HG03108 (cell line): ENCODE results near the gene FTH1.
A peak's percentile ranks its signal among the peaks of the same experiment; 100 is the strongest.
"Not testable (repeated sequence)": the region's sequence is repeated elsewhere in the genome, so short reads cannot be mapped to it uniquely, and the experiment has no call there.

Source experiments
- ATAC-seq: cut with Tn5 transposase; IDR thresholded peaks from one replicate; pipeline ENCODE4 v1.9.1; 2021; ENCODE audit warnings: moderate library complexity; ENCODE audit not compliant: unreplicated experiment

Gene FTH1

GRCh38 chr11:61978703-61979661, 11.5 kb upstream of the FTH1 start:
- ATAC-seq: no peak

DNA sequence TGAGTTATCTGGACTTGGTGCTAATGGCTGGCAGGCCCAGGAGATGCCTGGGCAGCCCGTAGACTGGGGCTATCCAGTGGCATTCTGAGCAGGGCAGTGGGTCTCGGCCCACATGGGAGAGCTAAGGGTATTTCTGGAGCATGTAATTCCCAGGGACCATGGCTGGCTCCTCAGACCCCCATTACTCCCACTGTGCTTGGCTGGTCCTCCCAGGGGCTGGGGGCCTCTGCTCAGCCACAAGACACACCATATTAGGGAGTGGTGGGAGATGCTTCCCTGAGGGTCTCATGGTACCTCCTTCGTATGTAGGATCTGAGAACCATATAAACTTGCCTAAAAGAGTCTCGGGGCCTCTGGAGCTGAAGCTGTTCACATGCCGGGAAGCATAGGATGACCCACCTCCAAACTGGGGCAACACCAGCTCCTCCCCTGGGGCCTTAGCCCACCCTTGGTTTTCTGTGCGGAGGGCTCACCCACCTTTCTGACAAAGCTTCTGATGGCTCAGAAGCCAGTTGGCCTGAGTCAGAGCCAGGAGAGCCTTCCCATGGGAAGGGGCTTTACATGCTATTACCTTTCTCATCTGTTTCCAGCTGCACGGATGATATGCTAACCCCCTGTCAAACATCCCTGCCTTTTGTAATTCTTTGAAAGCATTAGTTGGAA, 9.5 kb upstream of the FTH1 start:
- no peak for ATAC-seq

DNA sequence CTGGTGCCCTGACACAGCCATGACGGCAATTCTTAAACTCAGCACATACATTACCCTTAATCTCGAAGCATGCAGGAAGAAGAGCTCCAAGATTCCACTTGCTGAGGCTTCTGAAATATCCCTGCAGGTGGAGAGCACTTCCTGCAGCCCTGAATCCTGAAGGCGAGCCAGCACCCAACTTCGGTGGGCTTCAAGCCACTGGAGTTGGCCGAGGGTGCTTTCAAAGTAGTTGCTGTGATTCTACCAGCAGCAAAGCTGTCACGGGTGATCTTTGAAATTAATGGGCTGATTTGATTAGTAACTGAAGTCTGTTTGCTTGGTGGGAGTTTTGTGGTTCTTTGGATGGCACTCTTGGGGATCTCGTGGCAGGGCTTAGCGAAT, 9.0 kb upstream of the FTH1 start:
- ATAC-seq: no peak

DNA sequence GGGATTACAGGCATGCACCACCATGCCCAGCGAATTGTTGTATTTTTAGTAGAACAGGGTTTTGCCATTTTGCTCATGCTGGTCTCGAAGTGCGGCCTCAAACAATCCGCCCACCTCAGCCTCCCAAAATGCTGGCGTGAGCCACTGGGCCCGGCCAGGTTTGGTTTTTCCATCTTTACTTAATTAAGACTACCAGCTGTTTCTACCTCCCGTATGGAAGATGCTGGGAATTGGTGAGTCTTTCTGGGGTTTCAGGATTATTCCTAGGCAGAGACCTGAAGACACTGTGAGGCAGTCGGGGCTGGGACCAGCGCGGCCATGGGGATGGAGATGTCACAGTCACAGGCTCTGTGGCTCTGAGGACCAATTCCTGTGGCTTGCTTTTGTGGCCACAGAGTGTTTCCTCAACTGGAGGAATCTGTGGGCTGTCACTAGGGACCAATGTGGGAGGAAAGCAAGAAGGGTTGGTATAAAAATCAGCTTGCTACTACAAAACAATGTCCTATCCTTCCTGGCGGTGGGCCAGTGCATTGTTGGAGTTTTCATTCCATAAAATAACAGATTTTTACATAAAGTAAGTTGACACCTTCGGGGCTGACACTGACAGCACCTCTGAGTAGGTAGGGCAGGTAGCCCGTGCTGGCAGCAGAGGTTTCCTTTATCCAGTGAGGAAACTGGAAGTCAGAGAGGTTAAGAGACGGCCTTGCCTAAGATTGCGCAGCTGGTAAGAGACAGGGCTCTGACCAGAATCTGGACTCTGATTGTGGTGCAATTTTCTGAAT, 8.4 kb upstream of the FTH1 start:
- ATAC-seq: no peak

- ATAC-seq: no peak
Measured at GRCh38 chr11:61974766-61975631, 7.6 kb upstream of the FTH1 start.

DNA sequence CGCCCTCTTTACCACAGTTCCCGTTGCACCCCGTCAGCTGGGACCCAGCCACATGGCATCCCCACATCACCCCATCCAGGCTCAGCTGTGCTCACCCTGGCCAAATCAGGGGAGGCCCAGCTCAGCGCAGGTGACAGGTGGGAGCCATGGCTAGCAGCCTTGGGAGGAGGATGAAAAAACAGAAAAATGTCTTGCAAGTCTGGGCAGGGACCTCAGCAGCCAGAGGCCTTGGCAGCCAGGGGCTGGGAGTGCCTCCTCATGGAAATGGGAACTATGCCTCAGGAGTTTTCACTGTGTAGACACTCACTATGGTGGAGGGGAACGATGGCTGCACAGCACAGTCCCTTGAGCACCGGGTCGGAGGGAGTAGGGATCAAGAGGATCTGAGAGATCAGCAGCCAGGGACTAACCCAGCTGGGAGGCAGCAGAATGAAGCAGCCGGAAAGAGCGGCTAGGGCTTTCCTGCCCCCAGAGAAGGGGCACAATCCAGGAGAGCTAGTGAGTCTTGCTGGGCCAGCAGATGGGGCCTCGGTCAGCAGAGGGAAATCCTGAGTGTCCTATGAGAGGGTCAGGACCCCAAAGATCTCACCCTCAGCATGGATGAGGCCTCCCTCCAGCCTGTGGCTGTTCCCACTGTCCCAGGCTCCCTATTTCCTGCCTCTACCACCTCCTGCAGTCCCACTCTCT, 6.2 kb upstream of the FTH1 start:
- no peak for ATAC-seq

- ATAC-seq: no peak
Measured at GRCh38 chr11:61972672-61973475, 5.4 kb upstream of the FTH1 start.

- ATAC-seq: no peak
Measured at GRCh38 chr11:61972112-61972671, 4.8 kb upstream of the FTH1 start.

DNA sequence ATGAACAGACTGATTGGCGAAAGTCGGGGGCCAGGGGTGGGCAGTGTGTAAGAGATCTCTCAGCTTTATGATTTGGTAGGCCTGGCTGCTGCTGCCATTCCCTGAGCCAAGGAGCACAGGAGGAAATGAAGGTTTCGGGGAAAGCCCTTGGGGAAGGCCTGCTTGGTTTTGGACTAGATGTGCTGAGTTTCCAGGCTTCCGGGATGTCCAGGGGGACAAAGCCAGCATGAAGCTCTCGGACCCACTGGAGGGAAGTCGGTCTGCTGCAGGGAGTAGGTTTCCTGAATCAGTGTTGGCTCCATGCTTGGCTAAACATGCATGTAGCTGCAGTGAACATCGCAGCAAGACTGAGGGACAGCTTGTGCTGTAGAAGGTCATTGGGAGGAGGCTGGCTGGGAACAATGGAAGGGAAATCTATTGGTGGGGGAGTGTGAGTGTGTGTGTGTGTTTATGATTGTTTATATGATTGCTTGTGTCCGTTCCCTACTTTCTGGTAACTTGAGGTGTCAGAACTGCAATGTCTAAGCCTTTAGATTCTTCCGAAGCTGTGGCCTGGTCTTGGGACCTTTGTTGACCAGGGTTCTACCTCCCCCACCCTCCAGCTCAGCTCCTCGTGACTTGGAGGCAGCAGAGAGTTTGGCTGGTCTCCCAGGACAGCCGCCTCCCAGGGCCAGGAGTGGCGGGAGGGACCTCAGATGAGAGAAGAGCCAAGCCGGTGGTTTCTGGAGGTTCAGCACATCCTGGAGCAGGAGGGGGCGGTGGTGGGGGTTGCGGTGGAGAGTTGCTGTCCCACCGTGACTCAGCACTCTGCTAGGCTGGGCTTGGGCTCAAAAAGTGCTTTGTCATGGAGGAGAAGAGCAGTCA, 4.0 kb upstream of the FTH1 start:
- ATAC-seq: no peak

- no peak for ATAC-seq
Measured at GRCh38 chr11:61969838-61970662, 2.6 kb upstream of the FTH1 start.

DNA sequence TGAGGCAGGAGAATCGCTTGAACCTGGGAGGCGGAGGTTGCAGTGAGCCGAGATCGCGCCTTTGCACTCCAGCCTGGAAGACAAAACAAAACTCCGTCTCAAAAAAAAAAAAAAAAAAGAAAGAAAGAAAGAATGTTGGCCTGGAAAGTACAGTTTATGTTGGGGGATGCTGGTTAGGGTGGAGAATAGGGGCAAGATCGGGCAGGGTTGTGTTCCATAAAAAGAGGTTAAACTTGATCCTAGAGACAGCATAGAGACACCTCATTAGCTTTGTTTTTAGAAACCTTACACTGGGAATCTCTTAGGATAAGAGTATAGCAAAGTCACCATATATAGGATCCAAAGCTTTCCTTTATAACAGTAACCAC, 1.9 kb upstream of the FTH1 start:
- no peak for ATAC-seq

GRCh38 chr11:61968758-61969390, 1.4 kb upstream of the FTH1 start:
- no peak for ATAC-seq

- peak; percentile 20 for ATAC-seq
Measured at GRCh38 chr11:61967924-61968757, 707 bp upstream of the FTH1 start.

DNA sequence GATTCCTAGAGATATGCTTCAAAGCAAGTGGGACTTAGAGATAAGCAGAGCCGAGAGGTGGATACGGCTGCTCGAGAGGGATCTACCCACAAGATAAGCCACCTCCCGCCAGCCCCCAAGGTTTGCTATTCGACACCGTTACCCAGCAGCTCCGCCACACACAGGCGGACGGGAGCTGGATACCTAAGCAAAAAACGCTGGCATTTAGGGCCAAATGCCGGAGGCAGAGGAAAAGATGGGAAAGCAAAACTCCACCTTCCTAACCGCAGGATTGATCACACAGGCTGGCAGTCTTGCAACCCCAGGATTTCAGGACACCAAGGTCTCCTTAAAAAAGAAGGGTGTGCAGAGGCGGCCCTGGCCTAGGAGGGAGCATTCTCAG, 709 bp downstream of the FTH1 start:
- no peak for ATAC-seq

DNA sequence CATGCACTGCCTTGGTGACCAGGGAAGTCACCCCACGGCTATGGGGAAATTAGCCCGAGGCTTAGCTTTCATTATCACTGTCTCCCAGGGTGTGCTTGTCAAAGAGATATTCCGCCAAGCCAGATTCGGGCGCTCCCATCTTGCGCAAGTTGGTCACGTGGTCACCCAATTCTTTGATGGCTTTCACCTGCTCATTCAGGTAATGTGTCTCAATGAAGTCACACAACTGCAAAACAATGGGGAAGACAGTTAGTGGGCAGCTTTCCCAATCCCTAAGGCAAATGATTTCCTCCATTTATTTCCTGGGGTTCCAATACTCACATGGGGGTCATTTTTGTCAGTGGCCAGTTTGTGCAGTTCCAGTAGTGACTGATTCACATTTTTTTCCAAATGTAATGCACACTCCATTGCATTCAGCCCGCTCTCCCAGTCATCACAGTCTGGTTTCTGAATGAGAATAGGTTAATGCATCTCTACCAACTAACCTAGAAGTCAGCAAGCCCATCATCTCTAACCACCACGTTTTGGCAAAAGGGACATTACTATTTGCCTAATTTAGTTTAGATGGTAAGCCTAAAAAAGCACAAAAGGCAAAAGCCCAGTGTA, 2.7 kb downstream of the FTH1 start:
- not testable (repeated sequence) for ATAC-seq
